H1 (cell line): ENCODE data around the gene PTX4. TPM values are rescaled to one million over a fixed set of nuclear protein-coding genes. Genes with fewer than 3 reads are reported as not detected.

Experiments used
- CTCF ChIA-PET: fragments of 300-600 bp; sonication (Branson Sonifier 250); formaldehyde crosslinking; loops from one replicate; lab custom pipeline; 2021; ENCODE audit not compliant: partially characterized antibody; lab: Charles Lee
- POLR2A ChIA-PET: fragments of 300-600 bp; sonication (Branson Sonifier 250); formaldehyde crosslinking; loops from one replicate; lab custom pipeline; 2021; ENCODE audit warnings: inconsistent platforms; ENCODE audit not compliant: partially characterized antibody; lab: Charles Lee
- DNase-seq, 2 experiments: peaks; one replicate each; pipeline versions ENCODE4 v3.0.0 to v3.0.0-alpha.2; 2010 to 2022; ENCODE audit warnings: low spot score in 2 of 2, low read depth in 1 of 2, mixed read lengths in 1 of 2
- FAIRE-seq: peaks from 2 replicates; lab custom pipeline; 2011; peaks lifted over from hg19 to GRCh38; lab: Jason Lieb, UNC
- H2AFZ ChIP-seq: 2 replicates; pipeline ENCODE4 v1.8.1; 2012; ENCODE audit warnings: low read length, inconsistent platforms
- H2AK5ac ChIP-seq: 2 replicates; pipeline ENCODE4 v1.6.1; 2013; ENCODE audit warnings: low read depth, low read length
- H2BK120ac ChIP-seq: replicated peaks from 2 replicates; pipeline ENCODE3; 2013; ENCODE audit warnings: low read depth, low read length, inconsistent platforms
- H2BK12ac ChIP-seq: 2 replicates; pipeline ENCODE4 v1.6.1; 2013; ENCODE audit warnings: low read depth, low read length
- H2BK15ac ChIP-seq: 2 replicates; pipeline ENCODE4 v1.6.1; 2013; ENCODE audit warnings: low read length
- H2BK20ac ChIP-seq: 2 replicates; pipeline ENCODE4 v1.6.1; 2013; ENCODE audit warnings: low read length
- H2BK5ac ChIP-seq: 2 replicates; pipeline ENCODE4 v1.6.1; 2013; ENCODE audit warnings: low read depth, low read length
- H3K14ac ChIP-seq: 2 replicates; pipeline ENCODE4 v1.6.1; 2013; ENCODE audit warnings: inconsistent platforms; ENCODE audit not compliant: insufficient read length
- H3K18ac ChIP-seq: 2 replicates; pipeline ENCODE4 v1.6.1; 2013; ENCODE audit warnings: low read length; ENCODE audit errors: extremely low read depth
- H3K23ac ChIP-seq: 2 replicates; pipeline ENCODE4 v1.6.1; 2013; ENCODE audit warnings: inconsistent platforms; ENCODE audit not compliant: insufficient read length
- H3K23me2 ChIP-seq: 2 replicates; pipeline ENCODE4 v1.6.1; 2013; ENCODE audit warnings: low read depth, low read length
- H3K27ac ChIP-seq: 2 replicates; pipeline ENCODE4 v1.6.1; 2011; ENCODE audit warnings: low read depth, low read length, inconsistent platforms
- H3K27me3 ChIP-seq, 4 experiments: replicated peaks in 1 of 4; 1 replicate in 1 of 4; 2 replicates in 3 of 4; pipeline versions ENCODE4 v1.6.1 to v1.8.1; 2011 to 2013; ENCODE audit warnings: low read length in 3 of 4, mild to moderate bottlenecking in 3 of 4, inconsistent platforms in 2 of 4, mixed read lengths in 2 of 4, moderate library complexity in 1 of 4; ENCODE audit not compliant: control insufficient read depth in 3 of 4, insufficient read depth in 3 of 4; ENCODE audit errors: extremely low read depth in 1 of 4
- H3K36me3 ChIP-seq, 4 experiments: 2 replicates each; pipeline versions ENCODE4 v1.6.1 to v1.8.1; 2011 to 2013; ENCODE audit warnings: mild to moderate bottlenecking in 4 of 4, low read length in 3 of 4, moderate library complexity in 2 of 4, control low read depth in 1 of 4, inconsistent platforms in 1 of 4; ENCODE audit not compliant: insufficient read depth in 4 of 4, control insufficient read depth in 2 of 4
- H3K4ac ChIP-seq: replicated peaks from 2 replicates; pipeline ENCODE3; 2013; ENCODE audit warnings: low read length, low read depth, mixed read lengths, inconsistent platforms; ENCODE audit not compliant: insufficient read length
- H3K4me1 ChIP-seq, 4 experiments: replicated peaks in 1 of 4; 1 replicate in 1 of 4; 2 replicates in 3 of 4; pipeline versions ENCODE4 v1.6.1 to v1.8.1; 2011 to 2013; ENCODE audit warnings: low read length in 3 of 4, inconsistent platforms in 2 of 4, mixed read lengths in 1 of 4; ENCODE audit not compliant: insufficient read depth in 4 of 4, control insufficient read depth in 3 of 4
- H3K4me2 ChIP-seq, 2 experiments: 2 replicates each; pipeline versions ENCODE4 v1.6.1 to v1.8.1; 2011 to 2013; ENCODE audit warnings: low read depth in 2 of 2, low read length in 2 of 2, control low read depth in 1 of 2, inconsistent platforms in 1 of 2, mild to moderate bottlenecking in 1 of 2; ENCODE audit not compliant: insufficient read depth in 1 of 2
- H3K4me3 ChIP-seq, 4 experiments: fragments of 200-600, 300-600 bp in 1 of 4; sonication (generic), shearing (Covaris generic), sonication (Bioruptor Twin) in 1 of 4; 2 replicates each; pipeline versions ENCODE4 v1.5.1 to v1.8.1; 2011 to 2016; ENCODE audit warnings: low read length in 4 of 4, low read depth in 3 of 4, control low read depth in 2 of 4, inconsistent platforms in 2 of 4, mild to moderate bottlenecking in 2 of 4, mixed read lengths in 1 of 4, moderate library complexity in 1 of 4; ENCODE audit not compliant: insufficient read depth in 2 of 4; ENCODE audit errors: extremely low read depth in 1 of 4
- H3K56ac ChIP-seq: replicated peaks from 2 replicates; pipeline ENCODE3; 2013; ENCODE audit warnings: low read depth, mild to moderate bottlenecking, mixed read lengths, low read length, inconsistent platforms; ENCODE audit not compliant: insufficient read length
- H3K79me1 ChIP-seq: 2 replicates; pipeline ENCODE4 v1.6.1; 2013; ENCODE audit warnings: low read depth, low read length, control low read depth
- H3K79me2 ChIP-seq, 2 experiments: 2 replicates each; pipeline versions ENCODE4 v1.6.1 to v1.8.1; 2012 to 2013; ENCODE audit warnings: low read length in 2 of 2, mild to moderate bottlenecking in 2 of 2, inconsistent platforms in 1 of 2; ENCODE audit not compliant: insufficient read depth in 2 of 2, control insufficient read depth in 1 of 2
- H3K9ac ChIP-seq, 4 experiments: replicated peaks in 1 of 4; 1 replicate in 1 of 4; 2 replicates in 3 of 4; pipeline versions ENCODE4 v1.6.1 to v1.8.1; 2011 to 2013; ENCODE audit warnings: low read depth in 3 of 4, low read length in 3 of 4, control low read depth in 2 of 4, mild to moderate bottlenecking in 2 of 4, moderate library complexity in 2 of 4, inconsistent platforms in 1 of 4; ENCODE audit errors: extremely low read depth in 1 of 4
- H3K9me3 ChIP-seq, 2 experiments: 2 replicates each; pipeline versions ENCODE4 v1.6.1 to v1.8.1; 2012 to 2013; ENCODE audit warnings: mild to moderate bottlenecking in 2 of 2, moderate library complexity in 2 of 2, control low read depth in 1 of 2, inconsistent platforms in 1 of 2, low read depth in 1 of 2, low read length in 1 of 2, mixed read lengths in 1 of 2; ENCODE audit not compliant: insufficient read depth in 2 of 2
- H4K20me1 ChIP-seq, 2 experiments: replicated peaks in 1 of 2; 2 replicates each; pipeline versions ENCODE3 to v1.8.1; 2011 to 2013; ENCODE audit warnings: inconsistent platforms in 2 of 2, low read length in 2 of 2, mild to moderate bottlenecking in 1 of 2; ENCODE audit not compliant: insufficient read depth in 2 of 2, control insufficient read depth in 1 of 2
- H4K5ac ChIP-seq: 2 replicates; pipeline ENCODE4 v1.6.1; 2013; ENCODE audit warnings: low read length, low read depth, mixed read lengths, inconsistent platforms; ENCODE audit not compliant: insufficient read length
- H4K8ac ChIP-seq: 2 replicates; pipeline ENCODE4 v1.8.0; 2013; ENCODE audit warnings: mild to moderate bottlenecking, moderate library complexity, low read length, inconsistent platforms; ENCODE audit not compliant: insufficient read depth; ENCODE audit errors: extremely low read depth
- H4K91ac ChIP-seq: replicated peaks from 2 replicates; pipeline ENCODE3; 2013; ENCODE audit warnings: low read length, mixed read lengths, inconsistent platforms; ENCODE audit not compliant: insufficient read length
- PHF8 ChIP-seq: fragments of 200-600 bp; sonication (generic); conservative IDR thresholded peaks from 2 replicates; pipeline ENCODE4 v1.7.1; 2012; ENCODE audit warnings: low read depth, mild to moderate bottlenecking, inconsistent platforms, low read length, moderate library complexity
- RXRA ChIP-seq: IDR thresholded peaks from 2 replicates; pipeline ENCODE4 v1.6.1; 2011; ENCODE audit warnings: low read depth, mild to moderate bottlenecking, low read length, moderate library complexity; ENCODE audit not compliant: insufficient read depth
- SP4 ChIP-seq: IDR thresholded peaks from 2 replicates; pipeline ENCODE4 v1.6.1; 2012; ENCODE audit warnings: low read length, inconsistent platforms
- TCF12 ChIP-seq: IDR thresholded peaks from 2 replicates; pipeline ENCODE4 v1.6.1; 2011; ENCODE audit warnings: low read depth, mild to moderate bottlenecking, low read length
- WGBS, 2 experiments: shearing (Covaris generic) in 1 of 2; methylation state at CpG; one replicate each; pipeline versions ENCODE4 v1.1.6 to v1.1.7; 2013 to 2015; ENCODE audit warnings: low lambda C conversion rate in 2 of 2, mixed read lengths in 2 of 2, inconsistent platforms in 1 of 2, low coverage in 1 of 2, missing lambda C conversion rate in 1 of 2; ENCODE audit not compliant: insufficient replicate concordance in 2 of 2, insufficient coverage in 1 of 2, insufficient read length in 1 of 2; ENCODE audit errors: extremely low coverage in 1 of 2, missing lambda C conversion rate in 1 of 2; 5-methylcytosine and 5-hydroxymethylcytosine counted together
- polyA plus RNA-seq, 7 experiments: library from polyadenylated mRNA; depleted of rRNA in 3 of 7; stranded (reverse) in 5 of 7; unstranded in 2 of 7; fragments of >200 nt in 5 of 7; fragments of 200-250 nt in 2 of 7; gene quantifications; 1 replicate in 5 of 7; 2 replicates in 1 of 7; 4 replicates in 1 of 7; pipeline versions ENCODE4 v1.2.1 to v1.2.3, GENCODE V29; 2011 to 2013; ENCODE audit warnings: missing spikeins in 2 of 7, mixed read lengths in 2 of 7
- total RNA-seq: library from RNA; stranded (reverse); fragmentation: NEBNext Ultra II Directional; extraction: Animal tissue kit (Norgen Biotek cat#: 25700); gene quantifications from 2 replicates; pipeline ENCODE4 v1.2.1, GENCODE V29; 2021
- TF ChIP-seq, protein P1 (sequence below), 3 experiments: IDR thresholded peaks; 1 replicate in 2 of 3; 2 replicates in 1 of 3; pipeline versions ENCODE4 v1.5.1 to v1.6.1; 2011; ENCODE audit warnings: low read length in 3 of 3, mild to moderate bottlenecking in 3 of 3, inconsistent platforms in 2 of 3, low read depth in 1 of 3, moderate library complexity in 1 of 3; ENCODE audit not compliant: insufficient read depth in 1 of 3; ENCODE audit errors: control extremely low read depth in 1 of 3

PTX4 gene
- total and polyA plus RNA-seq, 2 of the 8 experiments (the other 6 are each of a cell fraction or from before 2014, with no cell fraction given) = not detected

GRCh38 chr16:1532081-1532760 is 43.5 kb upstream of the PTX4 start:
- H3K27me3 ChIP-seq = no peaks in the 10 kb centered on the region
- H4K20me1 ChIP-seq = peaks cover 4 to 9% of the 10 kb centered on the region in 2 experiments
- no peak overlapping the region for H2AK5ac ChIP-seq
- no peak overlapping the region for H2AFZ ChIP-seq
- H3K4me2 ChIP-seq = no peak overlapping the region
- no peaks in the 10 kb centered on the region; a peak in 1 of 7 replicates for H3K4me1 ChIP-seq
- no peak overlapping the region; the same call in 1 of the 2 replicates for H2BK5ac ChIP-seq
- WGBS, 2 experiments = 88% methylated on average over 26 of the region's 28 CpGs; no CpG with 5 or more reads in 1 of the 2 experiments
- no peak overlapping the region for H2BK20ac ChIP-seq
- H3K4ac ChIP-seq = no peak overlapping the region
- H3K9me3 ChIP-seq = no peaks in the 10 kb centered on the region
- no peak overlapping the region for H3K9ac ChIP-seq
- no peaks in the 10 kb centered on the region for H3K23me2 ChIP-seq
- H4K8ac ChIP-seq = no peak overlapping the region
- DNase-seq (no peak), FAIRE-seq (no peak)
- no peak overlapping the region for H2BK15ac ChIP-seq
- H3K79me2 ChIP-seq = no peaks in the 10 kb centered on the region
- H4K5ac ChIP-seq = no peak overlapping the region
- H3K36me3 ChIP-seq = no peaks in the 10 kb centered on the region; a peak in 2 of 8 replicates
- H3K23ac ChIP-seq = no peak overlapping the region
- no peak overlapping the region for H3K18ac ChIP-seq
- H3K79me1 ChIP-seq = no peaks in the 10 kb centered on the region
- ChIA-PET POLR2A (interaction anchor here (1.3 kb wide), 1 partner anchor 27 kb away, joined by 3 read pairs; no protein-coding TSS in a partner anchor), CTCF (interaction anchor here (0.5 kb wide), 1 partner anchor 173 kb away, joined by 3 read pairs; no protein-coding TSS in a partner anchor)
- no peak overlapping the region for H4K91ac ChIP-seq
- no peak overlapping the region for H2BK12ac ChIP-seq
- H3K27ac ChIP-seq = no peak overlapping the region
- H3K56ac ChIP-seq = no peak overlapping the region
- no peak overlapping the region for H3K4me3 ChIP-seq
- no peak overlapping the region for H2BK120ac ChIP-seq
- H3K14ac ChIP-seq = no peak overlapping the region
- TF ChIP-seq, protein P1, sequence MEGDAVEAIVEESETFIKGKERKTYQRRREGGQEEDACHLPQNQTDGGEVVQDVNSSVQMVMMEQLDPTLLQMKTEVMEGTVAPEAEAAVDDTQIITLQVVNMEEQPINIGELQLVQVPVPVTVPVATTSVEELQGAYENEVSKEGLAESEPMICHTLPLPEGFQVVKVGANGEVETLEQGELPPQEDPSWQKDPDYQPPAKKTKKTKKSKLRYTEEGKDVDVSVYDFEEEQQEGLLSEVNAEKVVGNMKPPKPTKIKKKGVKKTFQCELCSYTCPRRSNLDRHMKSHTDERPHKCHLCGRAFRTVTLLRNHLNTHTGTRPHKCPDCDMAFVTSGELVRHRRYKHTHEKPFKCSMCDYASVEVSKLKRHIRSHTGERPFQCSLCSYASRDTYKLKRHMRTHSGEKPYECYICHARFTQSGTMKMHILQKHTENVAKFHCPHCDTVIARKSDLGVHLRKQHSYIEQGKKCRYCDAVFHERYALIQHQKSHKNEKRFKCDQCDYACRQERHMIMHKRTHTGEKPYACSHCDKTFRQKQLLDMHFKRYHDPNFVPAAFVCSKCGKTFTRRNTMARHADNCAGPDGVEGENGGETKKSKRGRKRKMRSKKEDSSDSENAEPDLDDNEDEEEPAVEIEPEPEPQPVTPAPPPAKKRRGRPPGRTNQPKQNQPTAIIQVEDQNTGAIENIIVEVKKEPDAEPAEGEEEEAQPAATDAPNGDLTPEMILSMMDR (IDR thresholded peaks at IDR 0.05; ENCODE audit: control extremely low read depth in 1 of 3, insufficient read depth in 1 of 3, low read depth in 1 of 3, low read length in 3 of 3) = no peak
- TF ChIP-seq TCF12 (no peak), PHF8 (no peak), RXRA (no peak), SP4 (no peak)
